GM18507 (cell line): ENCODE results near the gene LMO4.

Experiments
- DNase-seq: peaks from one replicate; pipeline ENCODE4 v3.0.0; 2011; ENCODE audit warnings: low read depth; ENCODE audit not compliant: insufficient read length; ENCODE audit errors: extremely low spot score
- FAIRE-seq: peaks from 2 replicates; lab custom pipeline; 2011; peaks lifted over from hg19 to GRCh38; lab: Jason Lieb, UNC

The LMO4 gene

DNA sequence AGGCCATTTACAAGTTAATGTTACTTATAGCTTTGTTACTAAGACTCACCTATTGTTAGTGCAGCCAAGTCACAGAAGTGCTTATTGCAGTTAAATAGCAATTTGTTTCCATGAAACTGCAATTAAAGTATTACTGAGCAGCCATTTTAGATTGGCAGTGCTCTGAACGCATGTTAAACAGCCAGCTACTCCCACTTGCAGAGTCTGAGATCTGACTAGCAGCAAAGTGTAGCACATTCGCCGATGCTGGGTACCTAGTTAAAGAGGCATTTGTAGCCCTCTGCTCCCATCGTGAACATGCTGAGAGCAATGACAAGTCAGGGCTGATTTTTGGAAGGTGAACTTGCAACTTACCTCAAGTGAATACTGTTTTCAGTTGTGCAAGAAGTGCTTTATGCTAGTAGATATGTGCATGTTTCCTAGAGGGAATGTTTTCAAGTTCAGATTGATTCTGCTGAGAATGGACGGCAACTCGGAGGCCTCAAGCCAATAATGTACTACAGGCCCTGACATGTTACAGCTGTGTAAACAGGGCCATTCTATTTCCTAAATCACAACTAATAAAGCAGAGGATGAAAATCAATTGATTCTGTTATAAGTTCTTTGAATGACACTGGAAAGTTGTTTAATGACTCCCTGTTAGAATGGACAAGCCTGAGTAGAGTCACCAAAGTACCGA lies 19.8 kb downstream of the LMO4 start:
- FAIRE-seq, result no peak
- DNase-seq, result no peak

DNA sequence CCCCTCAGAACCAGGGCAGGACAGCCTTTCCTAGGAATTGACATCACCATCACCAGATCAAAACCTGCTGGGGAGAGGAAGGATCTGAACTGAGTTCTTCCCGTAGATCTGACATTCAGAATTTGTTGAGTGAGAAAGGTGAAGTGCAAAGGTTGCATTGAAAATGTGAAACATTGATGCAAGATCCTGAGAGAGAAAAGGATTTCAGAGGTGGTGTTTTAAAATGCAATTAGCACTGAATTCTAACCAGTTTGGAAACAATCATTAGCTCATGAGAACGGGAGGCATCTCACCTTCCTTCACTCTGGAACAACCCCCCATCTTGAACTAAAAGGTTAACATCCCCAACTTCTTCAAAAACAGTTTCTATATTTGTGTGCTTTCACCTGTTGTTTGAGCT lies 20.4 kb downstream of the LMO4 start:
- DNase-seq (no peak), FAIRE-seq (no peak)

DNA sequence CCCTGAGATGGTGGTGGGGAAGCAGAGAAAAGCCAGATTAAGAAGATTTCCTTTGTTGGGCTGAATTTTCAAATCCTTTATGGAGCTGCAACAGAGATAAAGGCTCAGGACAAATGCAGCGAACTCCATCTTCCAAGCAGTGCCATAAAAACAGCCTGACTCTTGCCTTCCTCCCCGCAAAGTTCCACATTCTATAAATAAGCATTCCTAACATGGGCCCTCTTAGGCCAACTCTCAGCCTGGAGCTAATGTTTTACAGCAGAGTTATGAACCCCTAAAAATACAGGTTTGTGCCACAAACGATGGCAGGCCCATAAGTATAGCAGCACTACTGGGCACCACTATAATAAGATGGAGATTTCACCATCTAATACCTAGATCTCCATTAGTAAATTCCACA lies 27.2 kb downstream of the LMO4 start:
- DNase-seq, result no peak
- FAIRE-seq, result no peak

DNA sequence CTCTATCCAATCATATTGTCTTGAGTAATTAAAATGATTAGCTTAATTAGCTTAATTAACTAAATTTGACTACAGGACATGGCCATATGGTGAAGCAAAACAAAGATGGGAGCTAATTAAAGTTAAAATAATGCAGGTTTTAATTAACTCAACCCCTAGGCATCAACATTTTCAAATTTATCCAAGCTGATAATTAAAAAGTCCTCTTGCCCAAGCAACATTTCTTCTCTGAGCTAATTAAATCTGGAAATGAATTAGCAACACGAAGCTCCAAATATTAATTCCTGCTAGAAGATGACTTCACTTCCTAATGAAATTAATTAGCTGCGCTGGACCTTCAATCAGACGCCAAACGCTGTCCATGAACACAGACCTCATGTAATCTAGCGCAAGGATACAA lies 27.9 kb downstream of the LMO4 start:
- FAIRE-seq (no peak), DNase-seq (no peak)

DNA sequence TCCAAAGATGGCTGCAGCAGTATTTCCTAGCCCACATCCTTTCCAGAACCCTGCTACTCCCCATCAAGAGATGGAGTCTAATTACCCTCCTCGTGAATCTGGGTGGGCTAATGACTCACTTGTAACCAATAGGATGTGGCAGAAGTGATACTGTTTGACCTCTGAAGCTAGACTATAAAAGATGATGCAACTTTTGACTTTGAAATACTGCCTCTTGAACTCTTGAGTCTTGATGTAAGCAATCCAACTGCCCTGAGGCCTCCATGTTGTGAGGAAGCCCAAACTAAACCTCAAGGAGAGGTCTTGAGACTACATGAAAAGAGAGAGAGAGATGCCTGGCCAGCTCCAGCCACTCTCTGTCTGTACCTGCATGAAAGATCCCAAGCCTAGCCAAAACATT lies 29.5 kb downstream of the LMO4 start:
- DNase-seq (no peak), FAIRE-seq (no peak)

DNA sequence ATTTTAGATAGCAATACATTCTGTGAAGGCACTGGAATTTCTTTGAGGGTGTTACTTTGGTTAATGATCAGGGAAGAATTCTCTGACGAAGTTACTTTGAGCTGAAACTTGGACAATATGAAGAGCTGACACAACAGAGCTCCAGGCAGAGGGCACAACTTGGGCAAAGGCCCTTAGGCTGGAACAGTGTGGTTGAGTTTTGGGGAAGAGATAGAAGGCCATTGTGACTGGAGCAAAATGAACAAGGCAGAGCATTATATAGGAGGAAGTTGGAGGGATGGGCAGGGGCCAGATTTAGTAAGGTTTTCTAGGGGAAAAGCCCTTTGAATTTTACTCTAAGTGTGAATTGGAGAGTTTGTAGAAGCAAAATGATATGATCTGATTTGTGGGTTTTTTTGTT lies 30.9 kb downstream of the LMO4 start:
- FAIRE-seq (no peak), DNase-seq (no peak)

DNA sequence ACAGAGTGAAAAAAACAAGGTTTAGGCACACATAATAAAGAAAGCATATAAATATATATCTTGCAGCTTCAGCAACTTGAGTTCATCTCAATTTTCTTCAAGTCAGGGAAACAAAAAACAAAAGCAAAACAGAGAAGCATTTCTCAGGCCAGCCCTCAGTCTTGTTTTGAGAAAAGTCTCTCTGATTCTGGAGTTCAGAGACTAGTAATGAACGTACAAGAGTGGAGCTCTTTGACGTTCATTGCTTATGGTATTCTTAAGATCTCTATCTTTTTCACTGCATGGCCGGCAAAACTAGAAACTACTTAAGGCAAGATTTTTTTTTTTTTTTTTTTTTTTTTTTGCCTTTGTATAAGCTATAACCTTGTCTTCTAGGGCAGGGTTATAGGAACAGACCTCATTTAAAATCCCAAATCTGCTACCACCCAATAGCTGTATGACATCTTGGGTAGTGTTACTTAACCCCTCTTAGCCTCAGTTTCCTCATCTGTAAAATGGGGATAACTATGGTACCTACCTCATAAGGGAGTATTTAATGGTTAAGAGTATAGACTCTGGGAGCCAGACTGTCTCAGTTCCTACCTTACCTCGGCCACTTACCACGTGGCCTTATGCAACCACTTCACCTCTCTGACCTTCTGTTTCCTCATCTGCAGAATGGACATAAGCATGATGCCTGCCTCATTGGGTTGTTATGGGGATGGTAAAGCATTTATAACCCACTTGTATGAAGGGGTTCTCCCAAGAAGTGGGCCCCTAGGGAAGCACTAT lies 33.6 kb downstream of the LMO4 start:
- FAIRE-seq (no peak), DNase-seq (no peak)

DNA sequence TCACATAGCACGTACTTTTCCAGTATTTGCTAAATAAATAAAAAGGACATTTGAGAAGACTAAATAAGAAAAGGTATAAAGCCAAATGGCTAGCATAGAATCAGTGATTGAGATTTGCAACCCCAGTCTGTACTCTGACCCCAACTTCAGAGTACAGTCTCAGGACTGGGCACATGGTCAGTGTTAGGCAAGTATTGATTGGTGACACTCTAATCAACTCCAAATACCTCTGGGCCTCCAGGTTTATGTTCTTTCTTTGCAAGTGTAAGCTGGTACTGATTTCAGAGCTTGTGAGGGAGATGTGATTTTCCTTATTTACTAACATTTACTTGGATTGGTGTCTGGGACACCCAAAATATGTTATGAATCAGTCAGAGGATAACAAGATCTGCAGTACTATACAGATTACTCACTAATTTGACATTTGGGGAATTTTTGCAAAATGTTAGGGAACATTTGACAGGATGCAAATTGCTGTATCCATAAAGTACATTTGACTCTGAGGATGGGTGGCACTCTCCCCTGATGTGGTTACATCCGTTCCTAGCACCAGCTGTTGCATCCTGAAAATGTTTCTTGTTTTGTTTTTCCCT lies 34.2 kb downstream of the LMO4 start:
- DNase-seq (no peak), FAIRE-seq (no peak)

DNA sequence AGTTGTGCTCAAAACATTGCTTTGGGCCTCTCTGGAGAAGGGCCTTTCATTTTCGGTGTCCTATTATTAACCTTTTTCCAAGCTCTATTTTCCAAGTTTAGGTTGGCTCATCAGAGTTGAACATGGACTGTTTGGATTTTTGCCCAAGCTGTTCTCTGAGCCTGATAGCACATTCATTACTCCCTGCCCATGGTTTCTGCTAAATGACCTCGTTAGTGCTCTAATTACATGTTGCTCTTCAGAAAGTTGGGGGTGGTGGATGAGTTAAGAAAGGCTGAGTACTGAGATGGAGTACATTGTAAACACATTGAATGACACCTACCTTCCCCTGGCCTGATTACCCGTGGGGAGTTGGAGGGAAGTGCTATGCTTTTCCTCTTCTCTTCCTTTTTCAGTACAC lies 38.9 kb downstream of the LMO4 start:
- no peak for DNase-seq
- FAIRE-seq, result no peak

DNA sequence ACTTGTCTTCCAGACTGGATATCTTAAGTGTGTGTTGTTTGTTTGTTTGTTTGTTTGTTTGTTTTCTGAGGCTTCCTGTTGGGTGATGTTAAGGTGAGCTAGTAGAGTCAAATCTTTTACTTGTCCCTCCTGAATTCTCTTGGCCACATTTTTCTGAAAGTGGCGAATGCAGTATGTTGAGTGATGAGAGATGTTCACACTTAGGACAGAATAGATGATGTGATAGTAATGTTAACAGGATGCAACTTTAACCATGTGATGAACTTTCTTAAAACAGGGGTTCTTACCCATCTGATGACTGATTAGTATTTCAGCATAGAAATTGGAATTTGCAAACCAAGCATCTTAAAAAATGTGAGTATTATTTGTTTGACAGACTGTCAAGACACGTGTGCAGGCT lies 40.2 kb downstream of the LMO4 start:
- DNase-seq, result no peak
- FAIRE-seq, result no peak

DNA sequence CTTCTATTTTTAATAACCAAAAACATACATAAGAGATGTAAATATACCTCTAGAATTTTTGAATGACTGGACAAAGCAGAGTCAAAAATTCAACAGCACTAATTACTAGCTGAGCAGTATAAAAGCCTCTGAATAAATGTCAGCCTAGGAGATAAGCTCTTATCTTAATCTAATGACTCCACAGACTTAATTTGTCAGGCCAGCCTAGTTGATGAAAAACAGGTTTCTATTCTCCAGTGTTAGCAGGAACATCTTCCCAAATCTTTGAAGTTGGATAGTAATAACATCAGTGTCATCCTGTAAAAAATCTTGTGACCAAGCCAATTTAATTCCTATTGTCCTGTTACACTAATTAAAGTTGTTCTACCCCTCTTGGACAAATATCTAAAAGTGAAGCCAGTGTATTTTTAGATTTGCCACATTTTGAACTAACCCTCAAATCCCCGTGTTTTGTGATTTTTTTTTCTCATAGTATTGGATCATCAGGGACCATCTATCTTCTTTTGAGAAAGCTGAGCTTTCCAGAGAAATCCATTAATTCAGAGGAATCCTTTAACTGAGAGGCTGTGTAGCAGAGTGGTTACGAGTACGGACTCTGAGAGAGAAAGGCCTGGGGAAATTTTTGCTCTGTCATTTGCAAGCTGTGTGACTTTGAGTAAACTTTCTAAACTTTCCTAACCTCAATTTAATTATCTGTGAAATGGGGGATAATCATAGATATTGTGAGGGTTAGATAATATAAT lies 41.2 kb downstream of the LMO4 start:
- DNase-seq, result no peak
- FAIRE-seq, result no peak

DNA sequence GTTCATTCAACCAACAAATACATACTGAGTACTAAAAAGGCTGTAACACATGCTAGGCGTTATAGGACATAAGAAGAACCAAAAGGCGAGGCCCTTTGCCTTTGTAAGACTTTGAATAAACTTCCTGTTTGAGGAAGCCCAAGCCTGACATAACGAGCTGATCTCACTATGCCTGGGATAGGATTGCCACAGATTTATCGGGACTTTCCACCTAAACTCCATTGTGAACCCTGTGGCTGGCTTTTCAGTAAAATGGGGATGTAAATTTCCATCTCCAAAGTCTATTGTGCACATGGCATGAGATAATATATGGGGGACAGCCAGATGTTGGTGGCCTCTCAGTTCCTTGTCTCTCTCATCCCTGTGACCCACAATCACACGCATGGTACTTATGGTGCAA lies 41.9 kb downstream of the LMO4 start:
- DNase-seq (no peak), FAIRE-seq (no peak)

DNA sequence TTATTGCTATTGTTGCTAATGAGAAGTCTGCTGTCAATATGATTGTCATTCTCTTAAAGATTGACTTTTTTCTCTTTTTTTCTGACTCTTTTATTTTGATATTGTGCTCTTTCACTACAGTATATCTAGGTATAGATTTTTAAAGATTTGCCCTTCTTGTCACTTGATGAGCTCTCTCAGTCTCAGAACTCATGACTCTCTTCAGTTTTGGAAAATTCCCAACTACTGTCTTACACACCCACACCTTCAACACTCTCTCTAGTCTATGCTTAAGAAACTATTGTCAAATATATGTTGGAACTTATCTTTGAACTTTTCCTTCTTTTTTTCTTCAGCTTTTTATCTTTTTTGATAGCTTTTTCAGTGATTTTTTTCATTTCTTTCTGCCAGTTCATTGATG lies 50.6 kb downstream of the LMO4 start:
- DNase-seq (no peak), FAIRE-seq (no peak)

DNA sequence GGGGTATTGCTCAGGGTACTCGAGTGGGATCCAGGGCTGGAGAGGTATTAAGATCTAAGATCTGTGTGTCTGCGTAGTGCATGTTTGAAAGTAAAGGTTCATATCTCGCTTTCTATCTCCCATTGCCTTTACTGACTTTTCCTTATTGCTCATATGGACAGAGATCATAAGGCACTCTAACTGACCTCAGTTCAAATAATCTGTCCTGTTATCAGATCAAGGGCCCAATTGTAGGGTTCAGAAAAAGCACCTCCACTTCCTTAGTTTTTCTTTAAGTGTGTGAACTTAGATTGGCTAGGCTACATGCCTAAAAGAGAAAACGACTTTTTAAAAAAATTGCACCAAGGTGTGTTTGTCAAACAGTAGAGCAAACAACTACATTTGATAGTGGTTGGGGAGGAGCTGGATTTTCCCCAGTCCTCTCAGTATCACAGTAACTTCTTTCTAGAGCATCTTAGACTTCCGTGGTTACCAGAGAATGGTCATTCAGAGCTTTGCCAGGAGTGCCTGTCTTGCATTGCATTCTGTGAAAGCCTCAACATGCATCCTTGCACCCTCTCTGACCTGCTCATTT lies 57.6 kb downstream of the LMO4 start:
- DNase-seq (no peak), FAIRE-seq (no peak)

DNA sequence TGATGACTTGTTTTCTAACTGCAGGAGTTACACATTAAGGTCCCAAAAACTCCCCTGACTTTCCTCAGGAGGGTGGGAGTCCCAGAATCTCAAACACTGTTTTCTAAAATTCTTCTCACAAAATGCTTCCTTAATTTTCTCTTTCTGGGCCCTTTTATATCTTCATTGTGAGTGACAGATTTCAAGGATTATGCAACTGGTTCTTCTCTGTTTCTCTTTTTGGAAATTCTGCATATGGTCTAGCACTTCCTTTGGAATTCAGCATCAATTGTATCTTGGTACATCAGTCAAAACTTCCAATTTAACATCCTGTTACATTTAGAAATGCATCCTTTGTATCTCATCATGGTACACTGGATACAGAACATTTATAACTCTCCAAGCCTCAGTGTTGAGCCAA lies 59.7 kb downstream of the LMO4 start:
- FAIRE-seq (no peak), DNase-seq (no peak)

DNA sequence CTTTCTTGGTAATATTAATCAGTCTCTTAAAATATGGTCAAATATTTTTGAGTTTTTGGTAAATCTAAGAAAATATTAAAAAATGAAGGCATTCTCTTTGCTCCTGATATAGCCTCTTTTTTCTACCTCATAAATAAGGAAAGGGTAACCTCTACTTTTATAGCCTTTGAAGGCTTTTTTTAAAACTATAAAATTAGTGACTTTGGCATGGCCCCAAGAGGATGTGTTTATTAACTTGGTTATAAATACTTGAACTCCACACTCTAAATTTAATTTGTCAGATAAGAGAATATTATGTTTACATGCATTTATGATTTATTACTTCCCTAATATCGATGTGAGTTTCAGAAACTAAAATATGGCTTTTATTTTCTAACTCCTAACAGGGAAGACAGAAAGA lies 60.3 kb downstream of the LMO4 start:
- FAIRE-seq, result no peak

DNA sequence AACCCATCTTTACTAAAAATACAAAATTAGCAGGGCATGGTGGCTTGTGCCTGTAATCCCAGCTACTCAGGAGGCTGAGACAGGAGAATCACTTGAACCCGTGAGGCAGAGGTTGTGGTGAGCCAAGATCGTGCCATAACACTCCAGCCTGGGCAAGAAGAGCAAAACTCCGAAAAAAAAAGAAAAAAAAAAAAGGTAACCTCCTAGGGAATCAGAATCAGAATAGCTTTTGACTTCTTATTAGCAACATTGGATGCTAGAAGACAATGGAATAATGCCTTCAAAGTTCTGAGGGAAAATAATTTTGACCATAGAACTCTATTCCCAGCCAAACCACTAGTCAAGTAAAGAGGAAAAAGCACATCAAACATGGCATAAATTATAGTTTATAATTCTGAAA lies 60.9 kb downstream of the LMO4 start:
- FAIRE-seq (no peak), DNase-seq (no peak)

More for the DNA sequence above, 60.3 kb downstream of the LMO4 start:
- no peak for DNase-seq

DNA sequence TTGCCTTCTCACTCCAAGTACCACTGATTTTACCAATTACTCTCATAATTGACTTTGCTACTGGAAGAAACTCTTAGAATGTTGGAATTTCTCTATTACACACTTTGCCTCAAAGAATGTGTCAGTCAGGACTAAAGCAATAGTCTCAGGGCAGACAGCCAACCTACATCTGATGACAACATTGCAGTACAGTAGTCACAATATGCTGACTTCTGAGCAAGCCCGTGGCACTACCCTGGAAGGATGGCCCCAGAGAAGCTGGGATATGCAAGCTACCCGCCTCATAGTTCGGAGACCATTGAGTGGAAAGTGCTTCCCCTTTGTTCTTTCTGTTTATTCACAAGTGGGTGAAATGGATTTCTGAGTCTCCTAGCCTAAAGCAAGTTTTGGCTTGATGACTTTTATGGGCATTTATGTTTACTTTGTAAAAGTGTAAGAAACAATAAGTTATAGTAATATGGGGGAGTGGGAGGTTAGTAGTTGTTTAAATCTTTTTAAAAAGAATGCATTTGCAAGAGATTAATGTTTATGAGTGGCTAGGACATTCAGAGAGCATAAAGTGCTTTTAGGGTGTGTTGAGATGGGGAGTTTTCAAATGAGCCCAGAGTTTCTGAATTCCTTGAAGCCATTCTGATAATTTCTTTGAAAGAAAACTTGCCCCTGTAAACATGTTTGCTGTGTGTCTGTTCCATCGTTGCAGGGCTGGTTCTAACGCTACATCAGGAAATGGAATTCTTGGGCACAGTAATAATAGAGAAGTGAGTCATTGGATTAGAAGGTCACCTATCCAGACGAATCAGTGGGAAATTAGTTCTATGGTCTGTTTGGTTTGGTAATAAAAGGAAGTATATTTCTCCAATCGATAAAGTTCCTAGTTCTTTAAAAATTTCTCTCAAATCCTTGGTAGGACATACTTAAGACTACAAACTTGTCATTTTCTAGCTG lies 63.8 kb downstream of the LMO4 start:
- no peak for DNase-seq
- FAIRE-seq, result no peak

DNA sequence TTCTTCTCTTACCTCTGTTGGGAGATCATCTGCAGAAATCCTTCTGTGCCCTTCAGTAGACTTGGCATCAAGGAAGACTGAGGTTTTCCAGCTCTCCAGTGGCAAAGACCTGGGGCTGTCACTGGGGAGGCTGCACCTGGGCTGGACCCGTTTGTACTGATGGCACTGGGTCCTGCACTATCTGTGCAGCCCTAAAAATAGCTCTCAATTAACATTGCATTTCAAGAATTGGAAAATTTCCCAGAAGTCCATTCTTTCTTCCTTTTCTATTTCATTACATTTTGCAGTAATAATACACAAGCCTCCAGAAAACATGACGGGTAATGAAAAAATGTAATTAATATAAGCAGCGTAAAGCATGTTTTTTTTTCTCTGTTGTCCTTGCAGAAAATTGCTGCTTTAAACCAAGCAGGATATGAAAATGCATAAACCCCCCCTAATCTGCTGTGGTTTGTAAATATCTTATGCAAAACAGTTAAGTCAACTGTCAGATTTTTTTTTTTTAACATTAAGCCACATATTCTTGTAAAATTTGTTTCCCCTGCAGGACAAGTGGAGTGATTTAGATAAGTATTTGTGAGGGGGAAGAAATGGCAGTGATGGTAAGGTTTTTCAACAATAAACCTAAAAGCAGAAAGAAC lies 64.9 kb downstream of the LMO4 start:
- DNase-seq, result no peak
- FAIRE-seq, result no peak
